NT2/D1 (cell line): Measurements from ENCODE around the gene LRRC26.

Source experiments
- SUZ12 ChIP-seq: IDR thresholded peaks from 2 replicates; pipeline ENCODE4 v1.6.1; 2011; ENCODE audit not compliant: insufficient read length, insufficient read depth; ENCODE audit errors: extremely low read depth
- YY1 ChIP-seq: IDR thresholded peaks from 2 replicates; pipeline ENCODE4 v1.6.1; 2011; ENCODE audit not compliant: insufficient read length, insufficient read depth
- ZNF274 ChIP-seq: IDR thresholded peaks from 2 replicates; pipeline ENCODE4 v1.6.1; 2011; ENCODE audit warnings: mild to moderate bottlenecking, low read depth, low read length

DNA sequence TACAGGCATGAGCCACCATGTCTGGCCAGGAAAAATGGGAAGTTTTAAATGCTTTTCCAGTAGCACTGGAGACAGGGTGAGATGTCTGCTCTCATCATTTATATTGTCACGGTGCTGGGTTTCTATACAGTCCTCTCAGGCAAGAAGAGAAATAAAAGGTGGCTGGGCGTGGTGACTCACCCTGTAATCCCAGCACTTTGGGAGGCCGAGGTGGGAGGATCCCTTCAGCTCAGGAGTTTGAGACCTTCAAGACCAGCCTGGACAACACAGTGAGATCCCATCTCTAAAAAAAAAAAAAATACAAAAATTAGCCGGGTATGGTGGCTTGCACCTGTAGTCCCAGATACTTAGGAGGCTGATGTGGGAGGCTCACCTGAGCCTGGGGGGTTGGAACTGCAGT is 35.7 kb downstream of the LRRC26 start:
- TF ChIP-seq ZNF274 (no peak), SUZ12 (no peak), YY1 (no peak)
